K562 (cell line): ENCODE results near the gene CCNL1. TPM values are rescaled to one million over a fixed set of nuclear protein-coding genes. Genes with fewer than 3 reads are reported as not detected.

Source experiments
- ATF6 ChIP-seq: sonication (generic); formaldehyde crosslinking; IDR thresholded peaks from 2 replicates; pipeline ENCODE4 v1.4.0; 2020; ENCODE audit warnings: mild to moderate bottlenecking, missing genetic modification reagents
- CC2D1A ChIP-seq: fragments of 450-650 bp; IDR thresholded peaks from 2 replicates; pipeline ENCODE4 v1.6.1; 2017; ENCODE audit warnings: mild to moderate bottlenecking
- CREB3 ChIP-seq: fragments of 450-650 bp; conservative IDR thresholded peaks from 2 replicates; pipeline ENCODE4 v1.6.1; 2016; ENCODE audit warnings: missing genetic modification characterization, low read depth, mild to moderate bottlenecking, missing compliant biosample characterization, moderate library complexity
- E2F5 ChIP-seq: sonication (generic); formaldehyde crosslinking; IDR thresholded peaks from 2 replicates; pipeline ENCODE4 v1.8.0; 2022; ENCODE audit warnings: mild to moderate bottlenecking, missing genetic modification reagents
- E2F8 ChIP-seq: fragments of 450-650 bp; IDR thresholded peaks from 2 replicates; pipeline ENCODE4 v1.7.1; 2018; ENCODE audit warnings: mild to moderate bottlenecking, low read depth; ENCODE audit not compliant: partially characterized antibody
- ETV1 ChIP-seq: fragments of 450-650 bp; conservative IDR thresholded peaks from 2 replicates; pipeline ENCODE4 v1.6.1; 2016; ENCODE audit warnings: missing genetic modification characterization, control low read depth, low read depth, missing compliant biosample characterization
- LCOR ChIP-seq: sonication (generic); formaldehyde crosslinking; IDR thresholded peaks from 2 replicates; pipeline ENCODE4 v1.8.0; 2022; ENCODE audit warnings: mild to moderate bottlenecking, missing genetic modification reagents
- MBD2 ChIP-seq: sonication (generic); IDR thresholded peaks from 2 replicates; pipeline ENCODE4 v1.6.1; 2016; ENCODE audit warnings: low read depth, borderline replicate concordance
- NCOA1 ChIP-seq: fragments of 450-650 bp; IDR thresholded peaks from 2 replicates; pipeline ENCODE4 v1.6.1; 2016; ENCODE audit warnings: low read depth
- PML ChIP-seq: IDR thresholded peaks from 2 replicates; pipeline ENCODE4 v1.6.1; 2012; ENCODE audit warnings: low read length, inconsistent platforms
- SOX6 ChIP-seq: fragments of 450-650 bp; IDR thresholded peaks from 2 replicates; pipeline ENCODE4 v1.6.1; 2014; ENCODE audit warnings: mild to moderate bottlenecking
- USF1 ChIP-seq: sonication (generic); formaldehyde crosslinking; IDR thresholded peaks from 2 replicates; pipeline ENCODE4 v1.9.0; 2022; ENCODE audit warnings: mild to moderate bottlenecking, missing genetic modification reagents
- ZBTB7A ChIP-seq: IDR thresholded peaks from 2 replicates; pipeline ENCODE4 v1.6.1; 2011; ENCODE audit warnings: low read depth, mild to moderate bottlenecking, low read length, moderate library complexity, borderline replicate concordance; ENCODE audit not compliant: control insufficient read depth
- ZNF780A ChIP-seq: fragments of 250-450 bp; sonication (Bioruptor Pico); IDR thresholded peaks from 2 replicates; pipeline ENCODE4 v1.5.0; 2021; ENCODE audit warnings: mild to moderate bottlenecking
- polyA plus RNA-seq, 8 experiments: library from polyadenylated mRNA; depleted of rRNA in 4 of 8; stranded (reverse) in 5 of 8; unstranded in 3 of 8; fragments of >200 nt; fragmentation: Nextera tagmentation in 2 of 8; fragmentation: Illumina TruSeq in 1 of 8; extraction: Ambion mirVana in 2 of 8; extraction: Trizol in 1 of 8; gene quantifications; 2 replicates each; pipeline versions ENCODE4 v1.2.1 to v1.2.3, GENCODE V29; 2011 to 2014; ENCODE audit warnings: inconsistent platforms in 1 of 8, missing spikeins in 1 of 8
- total RNA-seq, 7 experiments: library from RNA; depleted of rRNA in 6 of 7; stranded (reverse); fragments of >200 nt in 6 of 7; fragmentation: Illumina TruSeq in 2 of 7; extraction: Trizol in 2 of 7; gene quantifications; 2 replicates each; pipeline versions ENCODE4 v1.2.1 to v1.2.3, GENCODE V29; 2011 to 2021; ENCODE audit warnings: low replicate concordance in 1 of 7

CCNL1 gene
- total and polyA plus RNA-seq, 9 of the 15 experiments (the other 6 are each of a cell fraction or from before 2014, with no cell fraction given) = 16.1 to 186 (median 132) TPM

GRCh38 chr3:157109267-157110141 is 50.4 kb downstream of the CCNL1 start (continued):
- peak; percentile 56; the same call in 1 of the 2 replicates for TF ChIP-seq CREB3 (tag)
- TF ChIP-seq ATF6 (CRISPR knock-in tag) = no peak
- TF ChIP-seq ETV1 (tag) = peak; percentile 68
- TF ChIP-seq PML = peak; percentile 86
- peak; percentile 48; the same call in 1 of the 2 replicates for TF ChIP-seq LCOR (CRISPR knock-in tag)
- TF ChIP-seq ZNF780A = no peak
- TF ChIP-seq CC2D1A = peak; percentile 89; the same call in 1 of the 2 replicates
- TF ChIP-seq E2F8 = no peak
- TF ChIP-seq USF1 (CRISPR knock-in tag) = no peak
- peak; percentile 86 for TF ChIP-seq SOX6
- TF ChIP-seq MBD2 = peak; percentile 62; the same call in 1 of the 2 replicates
- TF ChIP-seq E2F5 (CRISPR knock-in tag) = no peak
- peak; percentile 66; the same call in 1 of the 2 replicates for TF ChIP-seq ZBTB7A
- TF ChIP-seq NCOA1 = peak; percentile 83; the same call in 1 of the 2 replicates
